ENCODE measurements around the gene MDFI. TPM values are rescaled to one million over a fixed set of nuclear protein-coding genes. Genes with fewer than 3 reads are reported as not detected.

Gene MDFI
- total RNA-seq, 1 experiment from 2014 or later: 0.52 TPM

DNA sequence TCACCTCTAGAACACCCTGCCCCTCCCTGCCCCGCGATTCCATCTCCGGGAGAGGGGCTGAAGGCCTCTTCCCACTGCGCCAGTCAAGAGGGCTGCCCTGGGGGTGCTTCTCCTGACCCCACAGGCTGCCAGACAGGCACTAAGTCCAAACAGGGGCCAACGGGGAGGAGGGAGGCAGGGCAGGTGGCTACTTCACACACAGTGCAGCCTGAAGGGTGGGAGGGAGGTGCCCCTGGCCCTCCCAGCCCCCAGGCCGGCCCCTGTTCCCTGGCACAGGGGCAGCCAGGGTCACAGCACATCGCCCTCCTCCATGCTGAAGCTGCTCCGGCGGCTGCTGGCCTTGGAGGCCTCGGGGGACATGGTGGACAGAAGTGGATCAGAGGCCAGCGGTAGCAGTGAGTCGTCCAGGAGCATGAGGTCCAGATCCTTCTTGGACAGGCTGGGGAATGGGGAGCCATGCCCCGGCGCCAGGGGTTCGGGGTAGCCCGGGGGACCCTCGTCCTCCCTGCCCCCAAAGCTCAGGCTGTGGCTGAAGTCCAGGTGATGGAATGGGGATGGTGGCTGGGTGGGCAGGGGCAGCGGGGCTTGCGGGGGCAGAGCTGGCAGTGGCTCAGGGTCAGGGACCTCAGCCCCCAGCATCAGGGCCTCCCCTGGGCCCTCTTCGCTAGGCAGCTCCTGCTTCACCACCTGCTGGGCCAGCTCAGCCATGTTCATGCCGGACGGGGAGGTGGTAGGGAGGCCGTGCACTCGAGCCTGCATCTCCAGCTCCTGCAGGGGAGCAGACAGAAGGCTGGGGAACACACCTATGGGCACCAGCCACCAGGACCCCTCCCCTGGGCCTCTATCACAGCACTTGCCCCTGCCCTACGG, 46.3 kb downstream of the MDFI start:
- DNase-seq (ENCODE audit: extremely low read depth, low read depth): no peak

DNA sequence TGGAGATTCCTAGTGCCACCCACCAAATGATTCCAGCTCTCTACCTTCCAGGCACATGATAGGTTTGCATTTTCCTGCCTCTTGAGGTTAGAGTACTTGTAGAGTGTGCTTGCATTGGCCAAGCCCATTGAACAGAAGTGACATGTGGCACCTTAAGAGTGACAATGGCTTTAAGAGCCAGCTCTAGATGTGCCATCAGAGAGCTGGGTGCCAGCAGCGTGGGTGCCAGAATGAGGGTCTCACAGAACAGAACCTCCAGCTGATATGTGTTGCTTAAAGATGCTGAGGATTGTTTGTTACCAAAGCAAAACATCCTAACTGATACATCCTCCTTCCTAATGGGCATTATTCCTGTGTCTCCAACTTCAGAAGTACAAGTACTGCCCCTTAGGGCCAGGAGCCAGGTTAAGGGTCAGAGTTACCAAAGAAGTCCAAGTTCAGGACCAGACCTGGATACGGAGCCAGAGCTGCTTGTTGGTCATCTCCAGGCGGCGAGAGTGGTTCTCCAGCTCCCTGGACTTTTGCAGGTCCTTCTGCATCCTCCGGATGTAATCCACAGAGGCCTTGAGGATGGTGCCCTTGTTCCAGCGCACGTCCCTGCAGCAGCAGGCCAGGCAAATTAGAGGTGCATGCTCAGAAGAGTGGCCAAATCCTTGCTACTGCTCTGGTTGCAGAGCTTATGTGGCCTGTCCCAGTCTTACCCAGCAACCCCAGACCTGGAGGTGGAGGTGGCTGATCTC, 47.5 kb downstream of the MDFI start:
- DNase-seq (ENCODE audit: extremely low read depth, low read depth): no peak

GRCh38 chr6:41687501-41688175, 49.4 kb downstream of the MDFI start:
- no peak for DNase-seq (ENCODE audit: extremely low read depth, low read depth)

GRCh38 chr6:41688256-41688965, 50.1 kb downstream of the MDFI start:
- DNase-seq (ENCODE audit: extremely low read depth, low read depth): no peak

DNA sequence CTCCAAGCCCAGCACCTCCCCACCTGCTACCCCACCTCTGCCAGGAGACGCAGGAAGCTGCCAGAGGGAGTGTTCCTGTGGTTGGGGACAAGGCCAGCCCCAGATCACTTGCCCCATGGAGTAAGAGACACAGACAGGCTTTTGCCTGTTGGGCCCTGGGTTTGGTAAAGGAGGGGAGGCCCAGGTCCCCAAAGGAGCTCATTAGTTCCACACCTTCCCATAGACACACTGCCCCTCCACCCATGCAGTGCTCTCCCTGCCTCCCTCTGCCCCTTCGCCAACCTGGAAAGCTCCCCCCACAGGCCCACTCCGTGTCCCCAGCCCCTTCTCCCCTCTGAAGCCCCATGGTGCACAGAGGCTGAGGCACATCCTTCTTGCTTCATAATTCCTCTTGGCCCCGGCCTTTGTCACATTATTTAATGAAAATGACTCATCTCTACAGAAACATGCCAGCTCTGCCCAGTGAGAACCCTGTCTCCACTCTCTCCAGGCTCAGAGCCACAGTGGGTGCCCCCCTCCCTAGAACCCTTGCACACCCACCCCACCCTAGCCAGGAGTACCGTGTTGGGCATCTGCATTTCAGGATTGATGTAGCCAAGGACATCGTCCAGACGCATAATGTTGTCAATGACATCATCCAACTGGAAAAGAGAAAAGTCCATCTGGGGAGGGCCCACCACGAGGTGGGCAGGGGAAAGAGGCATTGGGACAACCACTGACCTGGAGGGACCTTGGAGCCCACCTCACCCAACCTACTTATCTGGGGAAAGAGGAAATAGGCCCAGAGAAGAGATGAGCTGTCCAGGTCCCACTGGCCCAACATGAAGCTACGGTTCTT, 51.1 kb downstream of the MDFI start:
- DNase-seq (ENCODE audit: extremely low read depth, low read depth): no peak

- no peak for DNase-seq (ENCODE audit: extremely low read depth, low read depth)
Measured at GRCh38 chr6:41690541-41691330, 52.5 kb downstream of the MDFI start.

DNA sequence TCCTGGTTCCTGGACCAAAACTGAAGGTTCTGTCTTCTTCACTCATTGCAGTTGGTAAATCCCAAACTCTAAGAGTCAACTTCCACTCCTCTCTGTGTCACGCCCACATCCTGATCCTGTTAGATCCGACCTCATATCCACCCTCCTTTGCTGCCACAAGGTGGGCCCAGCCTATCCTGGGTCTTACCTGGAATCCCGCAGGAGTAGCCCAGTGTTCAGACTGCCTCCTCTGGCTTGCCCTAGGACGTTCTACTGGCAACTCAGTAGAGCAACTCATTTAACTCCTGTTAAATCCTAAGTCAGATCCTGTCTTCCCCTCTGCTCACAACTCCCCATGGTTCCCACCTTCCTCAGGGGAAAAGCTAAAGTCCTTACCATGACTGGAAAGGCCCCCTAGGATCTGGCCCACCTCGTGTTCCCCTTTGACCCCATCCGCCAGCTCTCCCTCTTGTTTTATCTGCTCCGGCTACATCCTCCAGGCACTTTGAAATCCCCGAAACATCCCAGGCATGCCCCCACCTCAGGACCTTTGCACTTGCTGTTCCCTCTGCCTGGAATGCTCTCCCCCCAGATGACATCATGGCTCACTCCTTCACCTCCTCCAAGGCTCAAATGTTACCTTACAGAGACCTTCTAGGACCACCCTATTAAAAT, 53.3 kb downstream of the MDFI start:
- DNase-seq (ENCODE audit: extremely low read depth, low read depth): no peak

GRCh38 chr6:41692080-41692675, 53.9 kb downstream of the MDFI start:
- no peak for DNase-seq (ENCODE audit: extremely low read depth, low read depth)

- no peak for DNase-seq (ENCODE audit: extremely low read depth, low read depth)
Measured at GRCh38 chr6:41692730-41693129, 54.5 kb downstream of the MDFI start.

GRCh38 chr6:41693281-41694240, 55.3 kb downstream of the MDFI start:
- DNase-seq (ENCODE audit: extremely low read depth, low read depth): no peak

GRCh38 chr6:41694815-41695526, 56.7 kb downstream of the MDFI start:
- no peak for DNase-seq (ENCODE audit: extremely low read depth, low read depth)

DNA sequence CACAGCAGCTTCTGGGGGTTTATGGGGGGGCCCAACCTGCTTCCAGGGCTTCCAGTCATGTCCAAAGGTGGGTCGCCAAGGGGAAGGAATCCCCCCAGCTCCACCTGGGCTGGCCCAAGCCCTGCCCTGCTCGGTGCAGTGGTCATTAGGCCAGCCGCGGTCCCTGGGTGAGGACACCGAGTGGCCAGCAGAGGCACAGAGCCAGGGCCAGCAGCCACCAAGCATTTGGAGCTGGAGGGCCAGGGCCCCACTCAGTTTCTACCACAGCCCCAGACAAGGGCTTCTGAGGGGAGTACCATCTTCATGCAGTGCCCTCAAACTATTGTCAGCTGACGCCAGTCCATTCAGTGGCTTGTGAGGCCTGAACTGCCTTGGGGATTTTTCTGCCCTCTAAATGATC, 57.6 kb downstream of the MDFI start:
- no peak for DNase-seq (ENCODE audit: extremely low read depth, low read depth)

DNA sequence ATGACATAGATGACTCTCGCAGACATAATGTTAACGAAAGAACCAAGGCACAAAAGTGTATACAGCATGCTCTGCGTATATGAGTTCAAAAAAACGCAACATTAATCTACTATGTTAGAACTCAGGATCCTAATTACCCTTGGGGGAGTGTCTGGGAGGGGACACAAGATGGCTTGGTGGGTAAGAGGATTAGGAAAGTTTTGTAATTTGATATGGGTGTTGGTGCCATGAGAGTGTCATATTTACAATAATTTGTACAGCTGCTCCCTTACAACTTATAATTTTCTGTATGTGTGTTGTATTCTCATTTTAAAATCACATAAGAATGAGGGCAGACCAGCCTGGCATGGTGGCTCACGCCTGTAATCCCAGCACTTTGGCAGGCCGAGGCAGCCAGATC, 58.5 kb downstream of the MDFI start:
- DNase-seq (ENCODE audit: extremely low read depth, low read depth): no peak

GRCh38 chr6:41697861-41698781, 59.9 kb downstream of the MDFI start:
- DNase-seq (ENCODE audit: extremely low read depth, low read depth): no peak

- no peak for DNase-seq (ENCODE audit: extremely low read depth, low read depth)
Measured at GRCh38 chr6:41699063-41699462, 60.8 kb downstream of the MDFI start.
